ENCODE results near the gene ADISSP. TPM values are rescaled to one million over a fixed set of nuclear protein-coding genes. Genes with fewer than 3 reads are reported as not detected.
A peak's percentile ranks its signal among the peaks of the same experiment; 100 is the strongest.

Gene ADISSP
- total RNA-seq, 1 experiment from 2014 or later, result 80.3 TPM

DNA sequence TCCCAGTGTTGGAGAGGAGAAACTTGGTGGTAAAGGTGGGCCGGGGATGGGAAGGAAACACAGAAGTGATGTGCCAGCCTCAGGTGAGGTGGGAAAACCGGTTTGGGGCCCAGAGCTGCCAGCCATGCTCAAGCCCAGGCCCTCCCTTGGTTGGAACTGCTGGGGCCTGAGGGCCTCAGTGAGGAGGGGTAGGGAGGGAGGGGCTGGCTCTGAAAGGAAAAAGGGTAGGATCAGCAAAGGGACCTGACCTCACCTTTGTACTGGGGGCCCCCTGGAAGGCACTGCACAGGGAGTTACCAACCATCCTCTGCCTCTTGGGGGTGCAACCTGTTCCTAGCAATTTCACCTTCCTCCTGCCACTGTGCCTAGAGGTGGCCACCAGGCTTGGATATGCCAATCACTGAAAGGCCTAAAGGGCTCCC lies 15.5 kb upstream of the ADISSP start:
- no peak overlapping the region for H3K4me3 ChIP-seq (ENCODE audit: low read depth, low read length, poor library complexity, severe bottlenecking)
- CTCF ChIA-PET, result no interaction called here
- no TSS peak for BruUV-seq (replicated peaks)
- POLR2A ChIA-PET (ENCODE audit: low non-redundant PET), result no interaction called here
- no peaks in the 10 kb centered on the region for H3K9me3 ChIP-seq (ENCODE audit: low read depth, low read length, poor library complexity, severe bottlenecking)
- no peaks in the 10 kb centered on the region for H3K36me3 ChIP-seq (ENCODE audit: insufficient read depth, low read length, poor library complexity, severe bottlenecking)
- no peak for DNase-seq (ENCODE audit: low spot score)
- H3K27me3 ChIP-seq (replicated peaks; ENCODE audit: insufficient read depth, low read depth, low read length, poor library complexity), result peaks cover 12% of the 10 kb centered on the region
- intact Hi-C loops (cut with micrococcal nuclease; ENCODE audit: unreplicated experiment), result no loop called here
- H3K4me1 ChIP-seq (ENCODE audit: insufficient read depth, low read length, poor library complexity, severe bottlenecking), result peaks cover 27% of the 10 kb centered on the region
- TF ChIP-seq, protein P1, sequence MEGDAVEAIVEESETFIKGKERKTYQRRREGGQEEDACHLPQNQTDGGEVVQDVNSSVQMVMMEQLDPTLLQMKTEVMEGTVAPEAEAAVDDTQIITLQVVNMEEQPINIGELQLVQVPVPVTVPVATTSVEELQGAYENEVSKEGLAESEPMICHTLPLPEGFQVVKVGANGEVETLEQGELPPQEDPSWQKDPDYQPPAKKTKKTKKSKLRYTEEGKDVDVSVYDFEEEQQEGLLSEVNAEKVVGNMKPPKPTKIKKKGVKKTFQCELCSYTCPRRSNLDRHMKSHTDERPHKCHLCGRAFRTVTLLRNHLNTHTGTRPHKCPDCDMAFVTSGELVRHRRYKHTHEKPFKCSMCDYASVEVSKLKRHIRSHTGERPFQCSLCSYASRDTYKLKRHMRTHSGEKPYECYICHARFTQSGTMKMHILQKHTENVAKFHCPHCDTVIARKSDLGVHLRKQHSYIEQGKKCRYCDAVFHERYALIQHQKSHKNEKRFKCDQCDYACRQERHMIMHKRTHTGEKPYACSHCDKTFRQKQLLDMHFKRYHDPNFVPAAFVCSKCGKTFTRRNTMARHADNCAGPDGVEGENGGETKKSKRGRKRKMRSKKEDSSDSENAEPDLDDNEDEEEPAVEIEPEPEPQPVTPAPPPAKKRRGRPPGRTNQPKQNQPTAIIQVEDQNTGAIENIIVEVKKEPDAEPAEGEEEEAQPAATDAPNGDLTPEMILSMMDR (conservative IDR thresholded peaks at IDR 0.05; ENCODE audit: low read depth, low read length), result no peak
- no peak for TF ChIP-seq EZH2 (IDR thresholded peaks at IDR 0.05; ENCODE audit: borderline replicate concordance, low read depth, low read length, poor library complexity, severe bottlenecking)
- peak overlapping the region; percentile 58 for H3K27ac ChIP-seq (ENCODE audit: low read depth, low read length, poor library complexity, severe bottlenecking)

DNA sequence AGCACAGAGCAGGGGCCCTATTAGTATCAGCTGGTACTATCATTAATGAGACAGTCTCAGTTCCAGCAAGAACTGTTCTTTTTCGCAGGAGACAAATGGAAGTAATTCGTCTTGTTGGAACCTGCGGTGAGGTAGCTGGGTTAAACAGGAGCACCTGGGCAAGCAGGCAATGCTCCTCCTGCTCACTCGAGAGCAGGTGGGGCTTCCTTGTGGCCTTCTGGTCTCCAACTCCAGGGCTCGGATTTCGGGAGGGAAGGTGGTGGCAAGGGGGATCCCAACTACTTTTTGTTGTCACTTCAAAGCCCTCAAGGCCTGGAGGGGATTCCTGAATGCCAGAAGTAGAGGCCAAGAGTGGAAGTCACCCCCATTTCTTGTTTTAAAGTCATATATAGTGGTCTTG lies 15.0 kb upstream of the ADISSP start:
- H3K27me3 ChIP-seq (replicated peaks; ENCODE audit: insufficient read depth, low read depth, low read length, poor library complexity), result peaks cover 12% of the 10 kb centered on the region
- TF ChIP-seq, protein P1 (conservative IDR thresholded peaks at IDR 0.05; ENCODE audit: low read depth, low read length), result no peak
- no peak for TF ChIP-seq EZH2 (IDR thresholded peaks at IDR 0.05; ENCODE audit: borderline replicate concordance, low read depth, low read length, poor library complexity, severe bottlenecking)
- H3K9me3 ChIP-seq (ENCODE audit: low read depth, low read length, poor library complexity, severe bottlenecking), result no peaks in the 10 kb centered on the region
- H3K4me3 ChIP-seq (ENCODE audit: low read depth, low read length, poor library complexity, severe bottlenecking), result no peak overlapping the region
- ChIA-PET CTCF (no interaction called here), POLR2A (ENCODE audit: low non-redundant PET) (no interaction called here)
- peaks cover 32% of the 10 kb centered on the region for H3K4me1 ChIP-seq (ENCODE audit: insufficient read depth, low read length, poor library complexity, severe bottlenecking)
- H3K36me3 ChIP-seq (ENCODE audit: insufficient read depth, low read length, poor library complexity, severe bottlenecking), result no peaks in the 10 kb centered on the region
- BruUV-seq (replicated peaks), result no TSS peak
- no peak for DNase-seq (ENCODE audit: low spot score)
- H3K27ac ChIP-seq (ENCODE audit: low read depth, low read length, poor library complexity, severe bottlenecking), result no peak overlapping the region
- intact Hi-C loops (cut with micrococcal nuclease; ENCODE audit: unreplicated experiment), result no loop called here

DNA sequence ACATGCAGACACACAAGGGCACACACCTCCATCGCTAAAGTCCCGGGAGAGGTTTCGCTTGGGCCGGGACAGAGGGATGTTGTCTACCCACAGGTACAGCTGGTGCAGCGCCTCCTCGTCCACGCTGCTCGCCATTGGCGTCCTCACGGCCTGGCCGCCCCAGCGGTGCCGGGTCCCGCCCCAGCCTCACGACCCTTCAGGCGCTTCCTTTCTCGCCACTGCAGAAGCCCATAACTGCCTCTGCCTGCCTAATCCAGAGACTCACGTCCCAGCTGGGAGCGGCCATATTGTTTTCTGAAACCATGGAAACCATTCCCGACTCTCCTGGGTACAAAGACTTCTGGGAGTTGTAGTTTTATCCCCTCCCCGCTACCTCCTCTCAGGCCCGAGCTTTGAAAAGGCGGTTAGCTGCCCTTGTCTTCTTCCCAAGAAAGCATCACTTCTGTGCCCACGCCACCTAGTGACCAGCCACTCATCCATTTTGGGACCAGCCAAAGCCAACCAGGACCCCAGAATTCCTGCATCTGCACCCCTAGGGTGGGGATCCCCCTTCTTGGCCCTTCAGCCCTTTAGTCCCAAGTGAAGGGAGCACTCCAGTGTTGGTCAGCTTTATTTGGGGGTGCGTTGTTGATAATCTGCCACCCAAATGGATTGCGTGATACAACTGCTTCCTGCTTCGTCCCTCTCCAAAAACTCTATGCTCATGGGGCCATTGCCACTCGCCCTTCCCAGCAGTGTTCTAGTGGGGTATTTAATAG lies 13.8 kb upstream of the ADISSP start, which contains the start of gene SPEF1:
TSS of gene SPEF1 (minus strand) at position 296 of the 758 bp plus-strand sequence. CDS start at position 135, 161 bp downstream.
- Histone ChIP-seq H3K4me1 (ENCODE audit: insufficient read depth, low read length, poor library complexity, severe bottlenecking) (peaks cover 35% of the 10 kb centered on the region), H3K9me3 (ENCODE audit: low read depth, low read length, poor library complexity, severe bottlenecking) (no peaks in the 10 kb centered on the region), H3K27me3 (replicated peaks; ENCODE audit: insufficient read depth, low read depth, low read length, poor library complexity) (peaks cover 12% of the 10 kb centered on the region), H3K4me3 (ENCODE audit: low read depth, low read length, poor library complexity, severe bottlenecking) (peak within 1 kb of the TSS; percentile 40), H3K36me3 (ENCODE audit: insufficient read depth, low read length, poor library complexity, severe bottlenecking) (no peaks in the 10 kb centered on the region), H3K27ac (ENCODE audit: low read depth, low read length, poor library complexity, severe bottlenecking) (no peak within 1 kb of the TSS)
- DNase-seq (ENCODE audit: low spot score), result peak; percentile 98
- BruUV-seq (replicated peaks), result no TSS peak
- ChIA-PET CTCF (interaction anchor here (0.5 to 1.5 kb wide), 8 partner anchors 28 to 218 kb away, joined by 3 to 5 read pairs (median 4); partner anchors contain the start of gene AP5S1), POLR2A (ENCODE audit: low non-redundant PET) (interaction anchor here (0.5 to 0.9 kb wide), 3 partner anchors 14 to 1325 kb away, joined by 3 to 8 read pairs (median 3); partner anchors contain the start of gene ADISSP)
- TF ChIP-seq EZH2 (IDR thresholded peaks at IDR 0.05; ENCODE audit: borderline replicate concordance, low read depth, low read length, poor library complexity, severe bottlenecking), result no peak
- TF ChIP-seq, protein P1 (conservative IDR thresholded peaks at IDR 0.05; ENCODE audit: low read depth, low read length), result peak; percentile 67
- intact Hi-C loops (cut with micrococcal nuclease; ENCODE audit: unreplicated experiment), result loop anchor here (1.0 kb wide), 1 partner anchor 28 kb away; no protein-coding TSS in a partner anchor
